Keratinocyte (primary cell): ENCODE results near the gene PRR29. TPM values are rescaled to one million over a fixed set of nuclear protein-coding genes. Genes with fewer than 3 reads are reported as not detected.

Experiments
- DNase-seq: peaks from one replicate; pipeline ENCODE4 v3.0.0-alpha.2; 2011; ENCODE audit warnings: low read depth, missing footprints, low spot score
- FAIRE-seq: peaks from 2 replicates; lab custom pipeline; 2011; peaks lifted over from hg19 to GRCh38; lab: Jason Lieb, UNC
- H2AFZ ChIP-seq: 2 replicates; pipeline ENCODE4 v1.6.0; 2012; ENCODE audit warnings: low read length, control low read depth, inconsistent platforms; ENCODE audit not compliant: control insufficient read depth
- H3K27ac ChIP-seq: 2 replicates; pipeline ENCODE4 v1.5.1; 2011; ENCODE audit warnings: low read length; ENCODE audit not compliant: control insufficient read depth, insufficient read depth
- H3K27me3 ChIP-seq: 3 replicates; pipeline ENCODE4 v1.6.0; 2011; ENCODE audit warnings: low read length; ENCODE audit not compliant: control insufficient read depth, insufficient read depth; ENCODE audit errors: extremely low read depth
- H3K36me3 ChIP-seq, 2 experiments: 2 replicates in 1 of 2; 3 replicates in 1 of 2; pipeline ENCODE4 v1.5.1; 2011; ENCODE audit warnings: low read length in 2 of 2, mild to moderate bottlenecking in 1 of 2; ENCODE audit not compliant: control insufficient read depth in 2 of 2, insufficient read depth in 2 of 2; ENCODE audit errors: extremely low read depth in 1 of 2
- H3K4me1 ChIP-seq: 3 replicates; pipeline ENCODE4 v1.5.1; 2011; ENCODE audit warnings: low read length; ENCODE audit not compliant: control insufficient read depth, insufficient read depth; ENCODE audit errors: extremely low read depth
- H3K4me2 ChIP-seq: 3 replicates; pipeline ENCODE4 v1.6.0; 2011; ENCODE audit warnings: low read depth, low read length; ENCODE audit not compliant: control insufficient read depth, insufficient read depth; ENCODE audit errors: extremely low read depth
- H3K4me3 ChIP-seq, 3 experiments: fragments of 200-600 bp in 1 of 3; sonication (generic) in 1 of 3; 2 replicates in 2 of 3; 3 replicates in 1 of 3; pipeline ENCODE4 v1.5.1; 2011 to 2016; ENCODE audit warnings: low read length in 3 of 3, mild to moderate bottlenecking in 3 of 3, control low read depth in 2 of 3, inconsistent platforms in 1 of 3, low read depth in 1 of 3, mixed read lengths in 1 of 3, mixed run types in 1 of 3, moderate library complexity in 1 of 3; ENCODE audit not compliant: control insufficient read depth in 2 of 3, insufficient read depth in 2 of 3; ENCODE audit errors: extremely low read depth in 1 of 3
- H3K79me2 ChIP-seq: 2 replicates; pipeline ENCODE4 v1.6.0; 2012; ENCODE audit warnings: low read length; ENCODE audit not compliant: control insufficient read depth, insufficient read depth
- H3K9ac ChIP-seq: 3 replicates; pipeline ENCODE4 v1.6.0; 2011; ENCODE audit warnings: low read length; ENCODE audit not compliant: control insufficient read depth, insufficient read depth; ENCODE audit errors: extremely low read depth
- H3K9me1 ChIP-seq: 3 replicates; pipeline ENCODE4 v1.6.0; 2011; ENCODE audit warnings: low read length; ENCODE audit not compliant: control insufficient read depth, insufficient read depth; ENCODE audit errors: extremely low read depth
- H3K9me3 ChIP-seq: 2 replicates; pipeline ENCODE4 v1.5.1; 2012; ENCODE audit warnings: low read depth, low read length; ENCODE audit not compliant: control insufficient read depth
- H4K20me1 ChIP-seq: 3 replicates; pipeline ENCODE4 v1.6.0; 2011; ENCODE audit warnings: low read length; ENCODE audit not compliant: control insufficient read depth, insufficient read depth; ENCODE audit errors: extremely low read depth
- CTCF ChIP-seq, 3 experiments: IDR thresholded peaks in 1 of 3; conservative IDR thresholded peaks in 1 of 3; optimal IDR thresholded peaks in 1 of 3; 2 replicates in 2 of 3; 3 replicates in 1 of 3; pipeline versions ENCODE3 to v1.5.1; 2011; ENCODE audit warnings: low read length in 3 of 3, mild to moderate bottlenecking in 3 of 3, moderate library complexity in 2 of 3, control low read depth in 1 of 3, inconsistent platforms in 1 of 3; ENCODE audit not compliant: insufficient read depth in 2 of 3; ENCODE audit errors: extremely low read depth in 1 of 3
- EZH2 ChIP-seq: IDR thresholded peaks from one replicate; pipeline ENCODE4 v1.6.1; 2012; ENCODE audit warnings: inconsistent platforms, mild to moderate bottlenecking, low read length, moderate library complexity
- dilution Hi-C: fragments of 300-500 bp; cut with MboI; formaldehyde crosslinking; loops from one replicate; pipeline ENCODE4 v1.7.0; 2020; ENCODE audit warnings: low sequenced_read_pairs; ENCODE audit not compliant: extremely low pct_ligation_motif_present
- polyA plus RNA-seq, 5 experiments: library from polyadenylated mRNA; depleted of rRNA in 3 of 5; stranded (reverse) in 3 of 5; stranded (forward) in 1 of 5; unstranded in 1 of 5; fragments of >200 nt; gene quantifications; 1 replicate in 1 of 5; 2 replicates in 3 of 5; 3 replicates in 1 of 5; pipeline versions ENCODE4 v1.2.1 to v1.2.3, GENCODE V29; 2011 to 2012; ENCODE audit warnings: missing spikeins in 2 of 5, low read depth in 1 of 5, low replicate concordance in 1 of 5

Gene PRR29
- polyA plus RNA-seq, 1 donor (not counting 4 experiments of a cell fraction or from before 2014, with no cell fraction given): 0.01 TPM

GRCh38 chr17:63960006-63960405 lies 38.1 kb upstream of the PRR29 start:
- Histone ChIP-seq H3K4me1 (peaks cover 2% of the 10 kb centered on the region), H4K20me1 (no peaks in the 10 kb centered on the region), H3K9me1 (no peaks in the 10 kb centered on the region), H2AFZ (no peak overlapping the region), H3K4me2 (no peak overlapping the region), H3K9ac (no peak overlapping the region), H3K4me3 (no peak overlapping the region), H3K27ac (no peak overlapping the region), H3K27me3 (peaks cover 10% of the 10 kb centered on the region), H3K9me3 (no peaks in the 10 kb centered on the region), H3K36me3 (no peaks in the 10 kb centered on the region), H3K79me2 (no peaks in the 10 kb centered on the region)
- TF ChIP-seq EZH2: no peak
- no peak for TF ChIP-seq CTCF (optimal IDR thresholded peaks at IDR 0.05 in 1 of 3, IDR thresholded peaks at IDR 0.05 in 1 of 3, conservative IDR thresholded peaks at IDR 0.05 in 1 of 3; ENCODE audit: extremely low read depth in 1 of 3, insufficient read depth in 2 of 3, low read length in 3 of 3)
- DNase-seq (no peak), FAIRE-seq (no peak)
- dilution Hi-C loops: no loop called here

GRCh38 chr17:63960430-63960829 lies 37.7 kb upstream of the PRR29 start:
- H3K27ac ChIP-seq: no peak overlapping the region
- H3K4me2 ChIP-seq: no peak overlapping the region
- H4K20me1 ChIP-seq: no peaks in the 10 kb centered on the region
- no peak for TF ChIP-seq EZH2
- no peak for TF ChIP-seq CTCF (optimal IDR thresholded peaks at IDR 0.05 in 1 of 3, IDR thresholded peaks at IDR 0.05 in 1 of 3, conservative IDR thresholded peaks at IDR 0.05 in 1 of 3; ENCODE audit: extremely low read depth in 1 of 3, insufficient read depth in 2 of 3, low read length in 3 of 3)
- H3K27me3 ChIP-seq: peaks cover 10% of the 10 kb centered on the region
- DNase-seq: no peak
- H3K4me3 ChIP-seq: no peak overlapping the region
- H3K4me1 ChIP-seq: peaks cover 2% of the 10 kb centered on the region
- H3K36me3 ChIP-seq: no peaks in the 10 kb centered on the region
- dilution Hi-C loops: no loop called here
- no peaks in the 10 kb centered on the region for H3K79me2 ChIP-seq
- H2AFZ ChIP-seq: no peak overlapping the region
- no peaks in the 10 kb centered on the region for H3K9me1 ChIP-seq
- no peak overlapping the region for H3K9ac ChIP-seq
- no peaks in the 10 kb centered on the region for H3K9me3 ChIP-seq
- no peak for FAIRE-seq
